ENCODE results near the gene TM2D3.

DNA sequence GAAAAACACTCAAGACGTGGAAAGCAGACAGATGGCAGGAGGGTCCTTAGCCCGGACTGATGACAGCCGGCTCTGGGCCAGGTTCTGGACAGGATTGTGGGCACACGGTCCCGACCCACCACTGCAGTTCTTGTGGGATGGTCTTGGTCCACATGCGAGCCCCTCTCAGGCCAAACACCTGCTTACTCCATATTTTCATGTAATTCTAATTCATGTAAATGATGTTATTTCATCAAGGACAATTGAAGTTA, 32.6 kb downstream of the TM2D3 start:
- TF ChIP-seq, protein P1, sequence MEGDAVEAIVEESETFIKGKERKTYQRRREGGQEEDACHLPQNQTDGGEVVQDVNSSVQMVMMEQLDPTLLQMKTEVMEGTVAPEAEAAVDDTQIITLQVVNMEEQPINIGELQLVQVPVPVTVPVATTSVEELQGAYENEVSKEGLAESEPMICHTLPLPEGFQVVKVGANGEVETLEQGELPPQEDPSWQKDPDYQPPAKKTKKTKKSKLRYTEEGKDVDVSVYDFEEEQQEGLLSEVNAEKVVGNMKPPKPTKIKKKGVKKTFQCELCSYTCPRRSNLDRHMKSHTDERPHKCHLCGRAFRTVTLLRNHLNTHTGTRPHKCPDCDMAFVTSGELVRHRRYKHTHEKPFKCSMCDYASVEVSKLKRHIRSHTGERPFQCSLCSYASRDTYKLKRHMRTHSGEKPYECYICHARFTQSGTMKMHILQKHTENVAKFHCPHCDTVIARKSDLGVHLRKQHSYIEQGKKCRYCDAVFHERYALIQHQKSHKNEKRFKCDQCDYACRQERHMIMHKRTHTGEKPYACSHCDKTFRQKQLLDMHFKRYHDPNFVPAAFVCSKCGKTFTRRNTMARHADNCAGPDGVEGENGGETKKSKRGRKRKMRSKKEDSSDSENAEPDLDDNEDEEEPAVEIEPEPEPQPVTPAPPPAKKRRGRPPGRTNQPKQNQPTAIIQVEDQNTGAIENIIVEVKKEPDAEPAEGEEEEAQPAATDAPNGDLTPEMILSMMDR (IDR thresholded peaks at IDR 0.05 in 8 of 11, conservative IDR thresholded peaks at IDR 0.05 in 3 of 11), result no peak
- no peak for TF ChIP-seq POLR2A (IDR thresholded peaks at IDR 0.05)
- no peak for TF ChIP-seq POLR2AphosphoS5 (IDR thresholded peaks at IDR 0.05)

Data from spleen (tissue), 7 donors.